ENCODE data around the gene ADAM19.

DNA sequence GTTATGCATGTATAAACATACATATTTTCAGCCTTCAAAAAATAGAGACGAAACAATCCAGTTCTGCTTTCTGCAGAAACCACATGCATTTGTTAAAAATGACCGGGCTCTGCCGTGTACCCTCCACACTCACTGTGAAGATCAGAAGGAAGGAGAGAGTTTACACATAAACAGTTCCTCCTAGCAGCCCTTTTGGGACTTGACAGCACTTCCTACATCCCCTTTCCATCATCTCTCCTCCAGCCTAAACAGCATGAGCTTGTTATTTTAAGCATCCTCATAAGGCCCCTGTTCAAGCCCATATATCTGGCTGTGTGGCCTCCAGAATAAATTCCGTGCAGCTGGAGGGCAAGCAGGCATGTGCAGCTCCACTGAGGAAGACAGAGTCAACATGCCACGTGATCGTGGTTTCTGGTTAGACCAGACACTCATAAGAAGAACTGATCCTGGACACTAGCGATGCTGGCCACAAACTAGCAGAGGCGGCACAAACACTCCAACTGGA, 73.4 kb downstream of the ADAM19 start:
- peak in 1 of 3 donors; percentile 15 for TF ChIP-seq POLR2AphosphoS5 (IDR thresholded peaks at IDR 0.05)
- TF ChIP-seq, protein P1, sequence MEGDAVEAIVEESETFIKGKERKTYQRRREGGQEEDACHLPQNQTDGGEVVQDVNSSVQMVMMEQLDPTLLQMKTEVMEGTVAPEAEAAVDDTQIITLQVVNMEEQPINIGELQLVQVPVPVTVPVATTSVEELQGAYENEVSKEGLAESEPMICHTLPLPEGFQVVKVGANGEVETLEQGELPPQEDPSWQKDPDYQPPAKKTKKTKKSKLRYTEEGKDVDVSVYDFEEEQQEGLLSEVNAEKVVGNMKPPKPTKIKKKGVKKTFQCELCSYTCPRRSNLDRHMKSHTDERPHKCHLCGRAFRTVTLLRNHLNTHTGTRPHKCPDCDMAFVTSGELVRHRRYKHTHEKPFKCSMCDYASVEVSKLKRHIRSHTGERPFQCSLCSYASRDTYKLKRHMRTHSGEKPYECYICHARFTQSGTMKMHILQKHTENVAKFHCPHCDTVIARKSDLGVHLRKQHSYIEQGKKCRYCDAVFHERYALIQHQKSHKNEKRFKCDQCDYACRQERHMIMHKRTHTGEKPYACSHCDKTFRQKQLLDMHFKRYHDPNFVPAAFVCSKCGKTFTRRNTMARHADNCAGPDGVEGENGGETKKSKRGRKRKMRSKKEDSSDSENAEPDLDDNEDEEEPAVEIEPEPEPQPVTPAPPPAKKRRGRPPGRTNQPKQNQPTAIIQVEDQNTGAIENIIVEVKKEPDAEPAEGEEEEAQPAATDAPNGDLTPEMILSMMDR (IDR thresholded peaks at IDR 0.05), result no peak
